Esophagus (tissue), 2 donors: ENCODE measurements around the gene RCN1. TPM values are rescaled to one million over a fixed set of nuclear protein-coding genes. Genes with fewer than 3 reads are reported as not detected.
"Not testable (repeated sequence)": the region's sequence is repeated elsewhere in the genome, so short reads cannot be mapped to it uniquely, and the experiment has no call there.

ENCODE experiments used
- H3K27ac ChIP-seq, 2 donors: one replicate each; pipeline ENCODE4 v1.5.1; 2013; ENCODE audit warnings: low read depth in 2 of 2, mild to moderate bottlenecking in 2 of 2, inconsistent platforms in 1 of 2, low read length in 1 of 2, moderate library complexity in 1 of 2
- H3K27me3 ChIP-seq, 2 donors: one replicate each; pipeline ENCODE4 v1.6.1; 2013; ENCODE audit warnings: low read length in 2 of 2, control low read depth in 1 of 2, mild to moderate bottlenecking in 1 of 2; ENCODE audit not compliant: insufficient read depth in 2 of 2, control insufficient read depth in 1 of 2
- H3K36me3 ChIP-seq, 2 donors: one replicate each; pipeline ENCODE4 v1.6.1; 2013; ENCODE audit warnings: low read length in 1 of 2; ENCODE audit not compliant: control insufficient read depth in 2 of 2, insufficient read depth in 2 of 2
- H3K4me1 ChIP-seq, 2 donors: one replicate each; pipeline ENCODE4 v1.6.1; 2013; ENCODE audit warnings: low read length in 1 of 2; ENCODE audit not compliant: control insufficient read depth in 2 of 2, insufficient read depth in 2 of 2
- H3K4me3 ChIP-seq, 2 donors: one replicate each; pipeline ENCODE4 v1.5.1; 2013; ENCODE audit warnings: low read length in 2 of 2, mild to moderate bottlenecking in 2 of 2, low read depth in 1 of 2, moderate library complexity in 1 of 2
- H3K9me3 ChIP-seq, 2 donors: one replicate each; pipeline ENCODE4 v1.6.1; 2013; ENCODE audit warnings: mild to moderate bottlenecking in 2 of 2, low read depth in 1 of 2, low read length in 1 of 2, moderate library complexity in 1 of 2; ENCODE audit not compliant: control insufficient read depth in 2 of 2, insufficient read depth in 1 of 2
- WGBS, 2 donors: extraction: QIAGEN DNeasy Blood & Tissue Kit; methylation state at CpG; one replicate each; pipeline ENCODE4 v1.1.7; 2013; 5-methylcytosine and 5-hydroxymethylcytosine counted together
- polyA plus RNA-seq, 2 donors: library from polyadenylated mRNA; stranded (reverse); fragments of 200-250 nt; gene quantifications; one replicate each; pipeline ENCODE4 v1.2.3, GENCODE V29; 2013
- donor health status: healthy with polysubstance abuse.
- donor health status: Bipolar disorder and iron deficiency.

RCN1 gene
- polyA plus RNA-seq, 2 donors, result 23.5 to 26.6 TPM

GRCh38 chr11:32059686-32060462 lies 31.0 kb upstream of the RCN1 start:
- no peaks in the 10 kb centered on the region for H3K36me3 ChIP-seq
- no peaks in the 10 kb centered on the region for H3K4me1 ChIP-seq
- H3K9me3 ChIP-seq, result no peaks in the 10 kb centered on the region
- no peak overlapping the region for H3K4me3 ChIP-seq
- 78 to 79% methylated on average over 6 of the region's 6 CpGs for WGBS, 2 donors
- H3K27me3 ChIP-seq, result no peaks in the 10 kb centered on the region
- H3K27ac ChIP-seq, result no peak overlapping the region

GRCh38 chr11:32062540-32062939 lies 28.3 kb upstream of the RCN1 start:
- WGBS, 2 donors, result 79 to 82% methylated on average over 3 of the region's 3 CpGs
- Histone ChIP-seq H3K27me3 (no peaks in the 10 kb centered on the region), H3K4me3 (no peak overlapping the region), H3K36me3 (no peaks in the 10 kb centered on the region), H3K9me3 (no peaks in the 10 kb centered on the region), H3K27ac (no peak overlapping the region), H3K4me1 (no peaks in the 10 kb centered on the region)

GRCh38 chr11:32063031-32063430 lies 27.8 kb upstream of the RCN1 start:
- not testable (repeated sequence) for H3K27ac ChIP-seq, H3K27me3 ChIP-seq, H3K9me3 ChIP-seq, H3K4me3 ChIP-seq, H3K4me1 ChIP-seq, H3K36me3 ChIP-seq
- 83 to 90% methylated on average over 3 of the region's 3 CpGs for WGBS, 2 donors

- Histone ChIP-seq H3K36me3 (no peaks in the 10 kb centered on the region), H3K4me1 (no peaks in the 10 kb centered on the region), H3K27me3 (no peaks in the 10 kb centered on the region), H3K27ac (no peak overlapping the region), H3K9me3 (peaks cover 0 to 2% of the 10 kb centered on the region in 2 donors), H3K4me3 (no peak overlapping the region)
- WGBS, 2 donors, result 76 to 78% methylated on average over 8 of the region's 8 CpGs
Measured at GRCh38 chr11:32065865-32066629, 24.8 kb upstream of the RCN1 start.

GRCh38 chr11:32068134-32068870 lies 22.6 kb upstream of the RCN1 start:
- Histone ChIP-seq H3K4me1 (no peaks in the 10 kb centered on the region), H3K27me3 (no peaks in the 10 kb centered on the region), H3K36me3 (no peaks in the 10 kb centered on the region), H3K9me3 (peaks cover 0 to 2% of the 10 kb centered on the region in 2 donors), H3K27ac (no peak overlapping the region), H3K4me3 (no peak overlapping the region)
- WGBS, 2 donors, result 73 to 76% methylated on average over 13 of the region's 13 CpGs

- Histone ChIP-seq H3K4me3 (no peak overlapping the region), H3K4me1 (no peaks in the 10 kb centered on the region), H3K36me3 (no peaks in the 10 kb centered on the region), H3K9me3 (peaks cover 0 to 2% of the 10 kb centered on the region in 2 donors), H3K27ac (no peak overlapping the region), H3K27me3 (no peaks in the 10 kb centered on the region)
- WGBS, 2 donors, result 58 to 60% methylated on average over 6 of the region's 6 CpGs
Measured at GRCh38 chr11:32069361-32070058, 21.4 kb upstream of the RCN1 start.

GRCh38 chr11:32070692-32071091 lies 20.2 kb upstream of the RCN1 start:
- H3K27ac ChIP-seq, result no peak overlapping the region
- H3K4me1 ChIP-seq, result no peaks in the 10 kb centered on the region
- H3K27me3 ChIP-seq, result no peaks in the 10 kb centered on the region
- H3K4me3 ChIP-seq, result no peak overlapping the region
- H3K36me3 ChIP-seq, result no peaks in the 10 kb centered on the region
- WGBS, 2 donors, result 61 to 62% methylated on average over 5 of the region's 5 CpGs
- H3K9me3 ChIP-seq, result peaks cover 0 to 2% of the 10 kb centered on the region in 2 donors

- Histone ChIP-seq H3K4me1 (no peaks in the 10 kb centered on the region), H3K9me3 (peaks cover 0 to 2% of the 10 kb centered on the region in 2 donors), H3K4me3 (no peak overlapping the region), H3K36me3 (no peaks in the 10 kb centered on the region), H3K27me3 (no peaks in the 10 kb centered on the region), H3K27ac (no peak overlapping the region)
- WGBS, 2 donors, result 45 to 50% methylated on average over 4 of the region's 4 CpGs
Measured at GRCh38 chr11:32071811-32072210, 19.1 kb upstream of the RCN1 start.
